ENCODE measurements around the gene ZG16B. TPM values are rescaled to one million over a fixed set of nuclear protein-coding genes. Genes with fewer than 3 reads are reported as not detected.

ZG16B gene
- total RNA-seq, 1 experiment from 2014 or later: not detected

DNA sequence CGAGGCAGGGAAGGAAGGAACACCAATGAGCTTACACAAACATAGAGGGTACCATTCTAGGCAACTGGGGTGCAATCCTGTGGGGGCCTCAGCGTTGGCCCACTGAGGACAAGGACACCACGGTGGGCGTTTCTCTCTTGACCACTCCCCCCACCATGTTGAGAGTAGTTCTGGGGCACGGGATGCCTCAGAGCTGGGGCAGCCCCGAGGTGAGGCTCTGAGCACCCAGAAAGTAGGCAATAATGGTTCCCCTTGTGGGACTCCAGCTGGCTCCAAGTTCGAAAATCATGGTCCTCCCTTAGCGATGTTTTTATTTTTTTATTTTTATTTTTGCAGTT lies 8.0 kb upstream of the ZG16B start (continued):
- TF ChIP-seq E2F4 (CRISPR knock-in tag; IDR thresholded peaks at IDR 0.05; ENCODE audit: borderline replicate concordance, low read depth): no peak
- TF ChIP-seq FOXK1 (CRISPR knock-in tag; IDR thresholded peaks at IDR 0.05): no peak
- TF ChIP-seq, protein P1, sequence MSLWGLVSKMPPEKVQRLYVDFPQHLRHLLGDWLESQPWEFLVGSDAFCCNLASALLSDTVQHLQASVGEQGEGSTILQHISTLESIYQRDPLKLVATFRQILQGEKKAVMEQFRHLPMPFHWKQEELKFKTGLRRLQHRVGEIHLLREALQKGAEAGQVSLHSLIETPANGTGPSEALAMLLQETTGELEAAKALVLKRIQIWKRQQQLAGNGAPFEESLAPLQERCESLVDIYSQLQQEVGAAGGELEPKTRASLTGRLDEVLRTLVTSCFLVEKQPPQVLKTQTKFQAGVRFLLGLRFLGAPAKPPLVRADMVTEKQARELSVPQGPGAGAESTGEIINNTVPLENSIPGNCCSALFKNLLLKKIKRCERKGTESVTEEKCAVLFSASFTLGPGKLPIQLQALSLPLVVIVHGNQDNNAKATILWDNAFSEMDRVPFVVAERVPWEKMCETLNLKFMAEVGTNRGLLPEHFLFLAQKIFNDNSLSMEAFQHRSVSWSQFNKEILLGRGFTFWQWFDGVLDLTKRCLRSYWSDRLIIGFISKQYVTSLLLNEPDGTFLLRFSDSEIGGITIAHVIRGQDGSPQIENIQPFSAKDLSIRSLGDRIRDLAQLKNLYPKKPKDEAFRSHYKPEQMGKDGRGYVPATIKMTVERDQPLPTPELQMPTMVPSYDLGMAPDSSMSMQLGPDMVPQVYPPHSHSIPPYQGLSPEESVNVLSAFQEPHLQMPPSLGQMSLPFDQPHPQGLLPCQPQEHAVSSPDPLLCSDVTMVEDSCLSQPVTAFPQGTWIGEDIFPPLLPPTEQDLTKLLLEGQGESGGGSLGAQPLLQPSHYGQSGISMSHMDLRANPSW (CRISPR knock-in tag; conservative IDR thresholded peaks at IDR 0.05; ENCODE audit: low read depth): no peak
- TF ChIP-seq ZBTB43 (CRISPR knock-in tag; IDR thresholded peaks at IDR 0.05): no peak
- TF ChIP-seq ZNF423 (CRISPR knock-in tag; IDR thresholded peaks at IDR 0.05): no peak

GRCh38 chr16:2822496-2822895 lies 7.6 kb upstream of the ZG16B start:
- CTCF ChIA-PET: interaction anchor here (0.6 to 2.0 kb wide), 3 partner anchors 11 to 1807 kb away, joined by 3 to 13 read pairs (median 4); no protein-coding TSS in a partner anchor
- H3K9me3 Mint-ChIP-seq: no peaks in the 10 kb centered on the region

More at GRCh38 chr16:2822496-2822895, 7.6 kb upstream of the ZG16B start:
- H3K4me3 Mint-ChIP-seq: no peak overlapping the region
- ATAC-seq: no peak
- no peak for DNase-seq (ENCODE audit: low spot score)
- TF ChIP-seq FOXP4 (CRISPR knock-in tag; IDR thresholded peaks at IDR 0.05) (no peak), MXD4 (CRISPR knock-in tag; IDR thresholded peaks at IDR 0.05; ENCODE audit: borderline replicate concordance) (no peak), CREB1 (CRISPR knock-in tag; IDR thresholded peaks at IDR 0.05) (no peak), E2F1 (CRISPR knock-in tag; IDR thresholded peaks at IDR 0.05) (no peak), FOXP1 (CRISPR knock-in tag; IDR thresholded peaks at IDR 0.05; ENCODE audit: borderline replicate concordance) (no peak), ATF1 (CRISPR knock-in tag; IDR thresholded peaks at IDR 0.05) (no peak), NFE2L1 (CRISPR knock-in tag; IDR thresholded peaks at IDR 0.05) (no peak), ELF4 (CRISPR knock-in tag; IDR thresholded peaks at IDR 0.05; ENCODE audit: low read depth) (no peak)
- TF ChIP-seq, protein P2, sequence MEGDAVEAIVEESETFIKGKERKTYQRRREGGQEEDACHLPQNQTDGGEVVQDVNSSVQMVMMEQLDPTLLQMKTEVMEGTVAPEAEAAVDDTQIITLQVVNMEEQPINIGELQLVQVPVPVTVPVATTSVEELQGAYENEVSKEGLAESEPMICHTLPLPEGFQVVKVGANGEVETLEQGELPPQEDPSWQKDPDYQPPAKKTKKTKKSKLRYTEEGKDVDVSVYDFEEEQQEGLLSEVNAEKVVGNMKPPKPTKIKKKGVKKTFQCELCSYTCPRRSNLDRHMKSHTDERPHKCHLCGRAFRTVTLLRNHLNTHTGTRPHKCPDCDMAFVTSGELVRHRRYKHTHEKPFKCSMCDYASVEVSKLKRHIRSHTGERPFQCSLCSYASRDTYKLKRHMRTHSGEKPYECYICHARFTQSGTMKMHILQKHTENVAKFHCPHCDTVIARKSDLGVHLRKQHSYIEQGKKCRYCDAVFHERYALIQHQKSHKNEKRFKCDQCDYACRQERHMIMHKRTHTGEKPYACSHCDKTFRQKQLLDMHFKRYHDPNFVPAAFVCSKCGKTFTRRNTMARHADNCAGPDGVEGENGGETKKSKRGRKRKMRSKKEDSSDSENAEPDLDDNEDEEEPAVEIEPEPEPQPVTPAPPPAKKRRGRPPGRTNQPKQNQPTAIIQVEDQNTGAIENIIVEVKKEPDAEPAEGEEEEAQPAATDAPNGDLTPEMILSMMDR (IDR thresholded peaks at IDR 0.05): no peak
- TF ChIP-seq, protein P3, sequence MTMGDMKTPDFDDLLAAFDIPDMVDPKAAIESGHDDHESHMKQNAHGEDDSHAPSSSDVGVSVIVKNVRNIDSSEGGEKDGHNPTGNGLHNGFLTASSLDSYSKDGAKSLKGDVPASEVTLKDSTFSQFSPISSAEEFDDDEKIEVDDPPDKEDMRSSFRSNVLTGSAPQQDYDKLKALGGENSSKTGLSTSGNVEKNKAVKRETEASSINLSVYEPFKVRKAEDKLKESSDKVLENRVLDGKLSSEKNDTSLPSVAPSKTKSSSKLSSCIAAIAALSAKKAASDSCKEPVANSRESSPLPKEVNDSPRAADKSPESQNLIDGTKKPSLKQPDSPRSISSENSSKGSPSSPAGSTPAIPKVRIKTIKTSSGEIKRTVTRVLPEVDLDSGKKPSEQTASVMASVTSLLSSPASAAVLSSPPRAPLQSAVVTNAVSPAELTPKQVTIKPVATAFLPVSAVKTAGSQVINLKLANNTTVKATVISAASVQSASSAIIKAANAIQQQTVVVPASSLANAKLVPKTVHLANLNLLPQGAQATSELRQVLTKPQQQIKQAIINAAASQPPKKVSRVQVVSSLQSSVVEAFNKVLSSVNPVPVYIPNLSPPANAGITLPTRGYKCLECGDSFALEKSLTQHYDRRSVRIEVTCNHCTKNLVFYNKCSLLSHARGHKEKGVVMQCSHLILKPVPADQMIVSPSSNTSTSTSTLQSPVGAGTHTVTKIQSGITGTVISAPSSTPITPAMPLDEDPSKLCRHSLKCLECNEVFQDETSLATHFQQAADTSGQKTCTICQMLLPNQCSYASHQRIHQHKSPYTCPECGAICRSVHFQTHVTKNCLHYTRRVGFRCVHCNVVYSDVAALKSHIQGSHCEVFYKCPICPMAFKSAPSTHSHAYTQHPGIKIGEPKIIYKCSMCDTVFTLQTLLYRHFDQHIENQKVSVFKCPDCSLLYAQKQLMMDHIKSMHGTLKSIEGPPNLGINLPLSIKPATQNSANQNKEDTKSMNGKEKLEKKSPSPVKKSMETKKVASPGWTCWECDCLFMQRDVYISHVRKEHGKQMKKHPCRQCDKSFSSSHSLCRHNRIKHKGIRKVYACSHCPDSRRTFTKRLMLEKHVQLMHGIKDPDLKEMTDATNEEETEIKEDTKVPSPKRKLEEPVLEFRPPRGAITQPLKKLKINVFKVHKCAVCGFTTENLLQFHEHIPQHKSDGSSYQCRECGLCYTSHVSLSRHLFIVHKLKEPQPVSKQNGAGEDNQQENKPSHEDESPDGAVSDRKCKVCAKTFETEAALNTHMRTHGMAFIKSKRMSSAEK (CRISPR knock-in tag; IDR thresholded peaks at IDR 0.05; ENCODE audit: borderline replicate concordance): no peak
- TF ChIP-seq, protein P4, sequence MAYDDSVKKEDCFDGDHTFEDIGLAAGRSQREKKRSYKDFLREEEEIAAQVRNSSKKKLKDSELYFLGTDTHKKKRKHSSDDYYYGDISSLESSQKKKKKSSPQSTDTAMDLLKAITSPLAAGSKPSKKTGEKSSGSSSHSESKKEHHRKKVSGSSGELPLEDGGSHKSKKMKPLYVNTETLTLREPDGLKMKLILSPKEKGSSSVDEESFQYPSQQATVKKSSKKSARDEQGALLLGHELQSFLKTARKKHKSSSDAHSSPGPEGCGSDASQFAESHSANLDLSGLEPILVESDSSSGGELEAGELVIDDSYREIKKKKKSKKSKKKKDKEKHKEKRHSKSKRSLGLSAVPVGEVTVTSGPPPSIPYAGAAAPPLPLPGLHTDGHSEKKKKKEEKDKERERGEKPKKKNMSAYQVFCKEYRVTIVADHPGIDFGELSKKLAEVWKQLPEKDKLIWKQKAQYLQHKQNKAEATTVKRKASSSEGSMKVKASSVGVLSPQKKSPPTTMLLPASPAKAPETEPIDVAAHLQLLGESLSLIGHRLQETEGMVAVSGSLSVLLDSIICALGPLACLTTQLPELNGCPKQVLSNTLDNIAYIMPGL (CRISPR knock-in tag; IDR thresholded peaks at IDR 0.05): no peak
- H3K27ac Mint-ChIP-seq: no peak overlapping the region
- no peaks in the 10 kb centered on the region for H3K27me3 Mint-ChIP-seq (ENCODE audit: low read depth)
- H3K36me3 Mint-ChIP-seq: no peaks in the 10 kb centered on the region
- no peaks in the 10 kb centered on the region for H3K4me1 Mint-ChIP-seq
- POLR2A ChIA-PET: no interaction called here

Measured in WTC11 (cell line).